ENCODE measurements around the gene ZNF724.

DNA sequence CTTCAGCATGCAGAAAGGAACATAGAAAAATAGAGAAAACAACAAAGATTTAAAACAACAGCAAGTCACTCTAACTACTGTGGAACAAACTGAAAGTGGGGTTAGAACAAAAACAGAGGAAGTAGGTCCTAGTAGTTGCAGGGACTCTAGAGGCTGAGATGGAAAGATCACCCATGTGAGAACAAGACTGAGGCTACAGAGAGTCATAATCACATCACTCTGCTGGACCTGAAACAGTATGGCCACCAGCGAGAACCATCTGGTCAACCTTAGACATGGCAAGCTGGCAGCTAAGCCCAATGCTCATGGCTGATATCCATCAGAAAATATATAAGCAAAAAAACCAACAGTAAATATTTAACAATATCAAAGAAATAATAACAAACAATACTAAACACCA is 35.8 kb upstream of the ZNF724 start:
- TF ChIP-seq MAZ (IDR thresholded peaks at IDR 0.05; ENCODE audit: borderline replicate concordance, low read depth, low read length): no peak
- no peak for TF ChIP-seq CEBPB (IDR thresholded peaks at IDR 0.05; ENCODE audit: low read depth, low read length)
- TF ChIP-seq, protein P1, sequence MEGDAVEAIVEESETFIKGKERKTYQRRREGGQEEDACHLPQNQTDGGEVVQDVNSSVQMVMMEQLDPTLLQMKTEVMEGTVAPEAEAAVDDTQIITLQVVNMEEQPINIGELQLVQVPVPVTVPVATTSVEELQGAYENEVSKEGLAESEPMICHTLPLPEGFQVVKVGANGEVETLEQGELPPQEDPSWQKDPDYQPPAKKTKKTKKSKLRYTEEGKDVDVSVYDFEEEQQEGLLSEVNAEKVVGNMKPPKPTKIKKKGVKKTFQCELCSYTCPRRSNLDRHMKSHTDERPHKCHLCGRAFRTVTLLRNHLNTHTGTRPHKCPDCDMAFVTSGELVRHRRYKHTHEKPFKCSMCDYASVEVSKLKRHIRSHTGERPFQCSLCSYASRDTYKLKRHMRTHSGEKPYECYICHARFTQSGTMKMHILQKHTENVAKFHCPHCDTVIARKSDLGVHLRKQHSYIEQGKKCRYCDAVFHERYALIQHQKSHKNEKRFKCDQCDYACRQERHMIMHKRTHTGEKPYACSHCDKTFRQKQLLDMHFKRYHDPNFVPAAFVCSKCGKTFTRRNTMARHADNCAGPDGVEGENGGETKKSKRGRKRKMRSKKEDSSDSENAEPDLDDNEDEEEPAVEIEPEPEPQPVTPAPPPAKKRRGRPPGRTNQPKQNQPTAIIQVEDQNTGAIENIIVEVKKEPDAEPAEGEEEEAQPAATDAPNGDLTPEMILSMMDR (conservative IDR thresholded peaks at IDR 0.05; ENCODE audit: low read depth, low read length): no peak
- no peak for TF ChIP-seq MXI1 (IDR thresholded peaks at IDR 0.05; ENCODE audit: borderline replicate concordance, low read depth, low read length)
- TF ChIP-seq RAD21 (IDR thresholded peaks at IDR 0.05; ENCODE audit: low read length): no peak
- no peak for TF ChIP-seq RFX5 (IDR thresholded peaks at IDR 0.05; ENCODE audit: low read depth, low read length)
- TF ChIP-seq USF2 (IDR thresholded peaks at IDR 0.05; ENCODE audit: low read depth, low read length): no peak
- TF ChIP-seq POLR2A (IDR thresholded peaks at IDR 0.05; ENCODE audit: low read depth, low read length): no peak
- TF ChIP-seq RCOR1 (IDR thresholded peaks at IDR 0.05; ENCODE audit: insufficient replicate concordance, low read length): no peak
- TF ChIP-seq SMC3 (IDR thresholded peaks at IDR 0.05; ENCODE audit: low read depth, low read length): no peak
- TF ChIP-seq FOS (IDR thresholded peaks at IDR 0.05; ENCODE audit: low read depth, low read length): no peak

Data from IMR-90 (cell line).